CD4-positive, alpha-beta T cell treated with Interferon alpha-2 for 1 hour (primary cell): Measurements from ENCODE around the gene DDOST.

Experiments
- DNase-seq, 2 donors: peaks; one replicate each; pipeline ENCODE4 v3.0.0-alpha.2; 2020 to 2022

The DDOST gene

GRCh38 chr1:20661207-20662109, at the start of gene DDOST:
Gene DDOST (minus strand): TSS chr1:20661369. CDS start chr1:20661350, 19 bp downstream.
- peak; percentile 95 to 96 for DNase-seq

GRCh38 chr1:20710469-20711284, 49.5 kb upstream of the DDOST start:
- no peak for DNase-seq

- no peak for DNase-seq
These were observed 48.7 kb upstream of the DDOST start for GRCh38 chr1:20709868-20710267.

- DNase-seq: no peak
These were observed 47.7 kb upstream of the DDOST start for GRCh38 chr1:20708891-20709290.

GRCh38 chr1:20708057-20708456, 46.9 kb upstream of the DDOST start:
- DNase-seq: no peak

- no peak for DNase-seq
These were observed 45.7 kb upstream of the DDOST start for GRCh38 chr1:20706841-20707240.

GRCh38 chr1:20705203-20705755, 44.1 kb upstream of the DDOST start:
- no peak for DNase-seq

- no peak for DNase-seq
These were observed 43.4 kb upstream of the DDOST start for GRCh38 chr1:20704390-20705202.

- no peak for DNase-seq
These were observed 42.1 kb upstream of the DDOST start for GRCh38 chr1:20703124-20703756.

- no peak for DNase-seq
These were observed 41.2 kb upstream of the DDOST start for GRCh38 chr1:20702416-20702815.

GRCh38 chr1:20701847-20702246, 40.7 kb upstream of the DDOST start:
- DNase-seq: no peak

GRCh38 chr1:20701446-20701845, 40.3 kb upstream of the DDOST start:
- no peak for DNase-seq

GRCh38 chr1:20700636-20701215, 39.6 kb upstream of the DDOST start:
- no peak for DNase-seq

GRCh38 chr1:20699558-20699957, 38.4 kb upstream of the DDOST start:
- DNase-seq: no peak

- DNase-seq: no peak
These were observed 37.2 kb upstream of the DDOST start for GRCh38 chr1:20698195-20698910.

GRCh38 chr1:20697563-20697962, 36.4 kb upstream of the DDOST start:
- DNase-seq: no peak

GRCh38 chr1:20696397-20697333, 35.5 kb upstream of the DDOST start:
- DNase-seq: peak; percentile 72 to 74

GRCh38 chr1:20695515-20695914, 34.3 kb upstream of the DDOST start:
- DNase-seq: no peak

GRCh38 chr1:20693623-20694022, 32.5 kb upstream of the DDOST start:
- no peak for DNase-seq

- DNase-seq: no peak
These were observed 30.7 kb upstream of the DDOST start for GRCh38 chr1:20691872-20692271.
